Neutrophil (primary cell): ENCODE data around the gene GRIN2A.

Experiments used
- H3K27ac ChIP-seq: fragments of 200-600 bp; sonication (generic); 2 replicates; pipeline ENCODE4 v1.5.1; 2016; ENCODE audit warnings: mild to moderate bottlenecking, moderate library complexity
- H3K27me3 ChIP-seq: fragments of 200-600 bp; sonication (generic); 2 replicates; pipeline ENCODE4 v1.6.0; 2016; ENCODE audit warnings: mild to moderate bottlenecking
- H3K36me3 ChIP-seq: fragments of 200-600 bp; sonication (generic); 2 replicates; pipeline ENCODE4 v1.5.1; 2017
- H3K4me1 ChIP-seq, 2 experiments: fragments of 200-600 bp in 1 of 2; sonication (generic) in 1 of 2; 1 replicate in 1 of 2; 2 replicates in 1 of 2; pipeline versions ENCODE4 v1.5.1 to v1.6.1; 2013 to 2016; ENCODE audit warnings: low read depth in 1 of 2, low read length in 1 of 2, mild to moderate bottlenecking in 1 of 2, moderate library complexity in 1 of 2; ENCODE audit not compliant: control insufficient read depth in 1 of 2, insufficient read depth in 1 of 2
- H3K4me3 ChIP-seq, 2 experiments: fragments of 200-600 bp in 1 of 2; sonication (generic) in 1 of 2; 1 replicate in 1 of 2; 2 replicates in 1 of 2; pipeline ENCODE4 v1.5.1; 2013 to 2016; ENCODE audit warnings: low read depth in 1 of 2, low read length in 1 of 2, mild to moderate bottlenecking in 1 of 2, moderate library complexity in 1 of 2
- H3K9me3 ChIP-seq: fragments of 200-600 bp; sonication (generic); 2 replicates; pipeline ENCODE4 v1.5.1; 2016
- TF ChIP-seq, protein P1 (sequence below): fragments of 200-600 bp; sonication (generic); IDR thresholded peaks from 2 replicates; pipeline ENCODE4 v1.5.1; 2016; ENCODE audit warnings: antibody characterized with exemption

GRIN2A gene

DNA sequence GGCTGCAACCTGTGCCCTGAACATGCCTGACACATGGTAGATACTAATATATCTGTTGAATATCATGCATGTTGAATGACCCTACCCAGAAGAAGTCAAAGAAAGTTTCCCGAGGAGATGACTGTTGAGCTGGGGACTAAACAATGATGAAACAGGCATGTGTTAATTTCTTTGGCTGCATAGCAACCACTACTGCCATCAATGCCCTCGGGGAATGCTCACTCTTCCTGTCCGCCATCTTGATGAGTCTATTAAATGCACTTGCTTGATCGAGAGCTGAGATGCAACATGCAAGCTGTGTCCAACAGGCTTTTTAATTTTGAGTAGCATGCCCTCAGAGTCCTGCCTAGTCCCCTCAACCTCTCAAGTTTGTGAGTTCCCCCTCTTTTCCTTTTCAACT lies 31.3 kb downstream of the GRIN2A start:
- Histone ChIP-seq H3K9me3 (no peaks in the 10 kb centered on the region), H3K4me1 (no peaks in the 10 kb centered on the region), H3K27ac (no peak overlapping the region), H3K36me3 (no peaks in the 10 kb centered on the region), H3K4me3 (no peak overlapping the region), H3K27me3 (no peaks in the 10 kb centered on the region)
- TF ChIP-seq, protein P1, sequence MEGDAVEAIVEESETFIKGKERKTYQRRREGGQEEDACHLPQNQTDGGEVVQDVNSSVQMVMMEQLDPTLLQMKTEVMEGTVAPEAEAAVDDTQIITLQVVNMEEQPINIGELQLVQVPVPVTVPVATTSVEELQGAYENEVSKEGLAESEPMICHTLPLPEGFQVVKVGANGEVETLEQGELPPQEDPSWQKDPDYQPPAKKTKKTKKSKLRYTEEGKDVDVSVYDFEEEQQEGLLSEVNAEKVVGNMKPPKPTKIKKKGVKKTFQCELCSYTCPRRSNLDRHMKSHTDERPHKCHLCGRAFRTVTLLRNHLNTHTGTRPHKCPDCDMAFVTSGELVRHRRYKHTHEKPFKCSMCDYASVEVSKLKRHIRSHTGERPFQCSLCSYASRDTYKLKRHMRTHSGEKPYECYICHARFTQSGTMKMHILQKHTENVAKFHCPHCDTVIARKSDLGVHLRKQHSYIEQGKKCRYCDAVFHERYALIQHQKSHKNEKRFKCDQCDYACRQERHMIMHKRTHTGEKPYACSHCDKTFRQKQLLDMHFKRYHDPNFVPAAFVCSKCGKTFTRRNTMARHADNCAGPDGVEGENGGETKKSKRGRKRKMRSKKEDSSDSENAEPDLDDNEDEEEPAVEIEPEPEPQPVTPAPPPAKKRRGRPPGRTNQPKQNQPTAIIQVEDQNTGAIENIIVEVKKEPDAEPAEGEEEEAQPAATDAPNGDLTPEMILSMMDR, result no peak

- H3K36me3 ChIP-seq, result no peaks in the 10 kb centered on the region
- no peak overlapping the region for H3K27ac ChIP-seq
- no peaks in the 10 kb centered on the region for H3K9me3 ChIP-seq
- H3K4me1 ChIP-seq, result no peaks in the 10 kb centered on the region
- H3K27me3 ChIP-seq, result no peaks in the 10 kb centered on the region
- H3K4me3 ChIP-seq, result no peak overlapping the region
- TF ChIP-seq, protein P1, result no peak
Observed at GRCh38 chr16:10145542-10146035, 36.6 kb downstream of the GRIN2A start.

DNA sequence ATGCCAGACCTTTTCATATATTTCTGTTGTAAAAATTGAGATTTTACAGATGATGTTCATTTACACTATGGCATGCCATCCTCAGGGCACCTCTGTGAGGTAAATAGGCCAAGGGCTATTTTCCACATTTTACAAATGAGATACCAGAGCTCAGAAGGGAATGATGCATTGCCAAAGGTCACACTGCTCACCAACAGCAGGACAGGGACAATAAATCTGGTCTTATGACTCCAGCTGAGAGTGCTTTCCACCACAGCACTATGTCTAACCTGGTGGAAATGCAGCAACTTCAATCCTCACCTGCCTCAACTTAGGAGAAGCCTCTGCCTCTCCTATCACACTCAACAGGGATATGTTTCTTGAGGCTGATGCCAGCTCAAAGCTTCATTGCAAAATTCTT lies 40.6 kb downstream of the GRIN2A start:
- H3K9me3 ChIP-seq, result no peaks in the 10 kb centered on the region
- no peak overlapping the region for H3K4me3 ChIP-seq
- no peaks in the 10 kb centered on the region for H3K36me3 ChIP-seq
- H3K4me1 ChIP-seq, result no peaks in the 10 kb centered on the region
- H3K27me3 ChIP-seq, result no peaks in the 10 kb centered on the region
- TF ChIP-seq, protein P1, result no peak
- H3K27ac ChIP-seq, result no peak overlapping the region

- Histone ChIP-seq H3K4me3 (no peak overlapping the region), H3K27ac (no peak overlapping the region), H3K27me3 (no peaks in the 10 kb centered on the region), H3K4me1 (no peaks in the 10 kb centered on the region), H3K9me3 (no peaks in the 10 kb centered on the region), H3K36me3 (no peaks in the 10 kb centered on the region)
- TF ChIP-seq, protein P1, result no peak
Observed at GRCh38 chr16:10138881-10139280, 43.3 kb downstream of the GRIN2A start.

DNA sequence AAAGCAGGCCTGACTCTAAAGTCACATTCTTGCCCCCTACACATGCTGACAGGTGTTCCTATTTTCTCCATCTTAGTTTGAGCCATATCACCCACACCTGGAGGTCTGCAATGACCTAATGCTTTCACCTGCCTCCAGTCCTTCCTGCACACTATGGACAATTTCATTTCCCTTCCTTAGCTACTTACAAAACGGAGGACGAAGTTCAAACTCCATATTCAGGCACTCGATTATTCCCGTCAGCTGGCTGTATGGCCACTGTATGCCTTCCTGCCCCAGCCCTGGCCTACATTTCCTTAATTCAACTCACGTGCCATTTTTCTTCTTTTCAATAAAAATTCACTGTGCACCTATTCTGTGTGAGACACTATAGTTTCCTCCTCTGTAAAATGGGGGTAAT lies 44.9 kb downstream of the GRIN2A start:
- Histone ChIP-seq H3K4me1 (no peaks in the 10 kb centered on the region), H3K4me3 (no peak overlapping the region), H3K36me3 (no peaks in the 10 kb centered on the region), H3K9me3 (no peaks in the 10 kb centered on the region), H3K27me3 (no peaks in the 10 kb centered on the region), H3K27ac (no peak overlapping the region)
- TF ChIP-seq, protein P1, result no peak

DNA sequence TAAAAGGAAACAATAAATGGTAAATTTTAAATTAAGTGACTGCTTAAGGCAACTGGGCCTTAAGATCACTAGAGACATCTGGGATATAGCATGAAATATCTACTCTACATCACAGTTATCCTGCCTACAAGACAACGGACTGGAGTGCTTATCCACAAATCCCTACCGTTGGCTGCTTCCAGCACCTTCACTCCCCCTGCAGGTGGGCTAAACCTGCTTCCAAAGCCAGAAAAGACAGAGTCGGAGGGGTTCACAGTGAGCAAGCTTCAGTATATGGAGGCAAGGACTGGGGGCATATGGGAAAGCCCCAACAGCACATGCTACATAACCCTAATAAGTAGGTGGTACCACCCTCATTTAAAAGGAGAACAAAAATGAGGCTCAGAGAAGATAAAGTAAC lies 45.3 kb downstream of the GRIN2A start:
- Histone ChIP-seq H3K4me3 (no peak overlapping the region), H3K27ac (no peak overlapping the region), H3K27me3 (no peaks in the 10 kb centered on the region), H3K9me3 (no peaks in the 10 kb centered on the region), H3K36me3 (no peaks in the 10 kb centered on the region), H3K4me1 (no peaks in the 10 kb centered on the region)
- TF ChIP-seq, protein P1, result no peak
